ENCODE measurements around the gene SEBOX. TPM values are rescaled to one million over a fixed set of nuclear protein-coding genes. Genes with fewer than 3 reads are reported as not detected.

Gene SEBOX
- total RNA-seq, 1 experiment from 2014 or later: not detected

DNA sequence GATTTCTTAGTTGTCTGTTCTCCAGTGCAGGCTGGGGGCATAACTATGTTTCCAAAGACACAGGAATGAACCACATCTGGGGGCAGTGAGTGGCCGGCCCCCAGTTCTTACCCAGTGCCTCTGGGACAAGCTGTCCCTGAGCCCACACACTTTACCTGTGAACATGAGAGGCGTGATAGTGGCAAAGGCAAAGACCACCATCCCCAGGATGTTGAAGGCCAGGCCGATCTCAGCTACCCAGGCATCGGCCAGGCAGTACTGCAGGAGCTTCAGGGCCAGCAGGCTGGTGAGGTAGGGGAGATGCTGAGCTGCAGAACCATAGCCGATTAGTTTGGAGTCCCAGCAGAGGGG lies 39.4 kb upstream of the SEBOX start:
- no TSS peak for BruUV-seq (replicated peaks)
- Histone ChIP-seq H3K9me2 (replicated peaks; ENCODE audit: low read length) (no peaks in the 10 kb centered on the region), H2AFZ (ENCODE audit: low read length) (no peak overlapping the region), H3K9me3 (ENCODE audit: low read length) (no peaks in the 10 kb centered on the region), H4K20me1 (ENCODE audit: low read length) (no peaks in the 10 kb centered on the region), H3F3A (ENCODE audit: low read length, unreplicated experiment) (no peaks in the 10 kb centered on the region), H3K4me2 (ENCODE audit: low read length) (peak overlapping the region; percentile 99), H3K4me1 (ENCODE audit: insufficient read depth, low read length) (peaks cover 20% of the 10 kb centered on the region), H3K27me3 (ENCODE audit: low read length) (no peaks in the 10 kb centered on the region), H3K4me3 (ENCODE audit: low read length) (peak overlapping the region; percentile 88; the same call in 1 of the 2 replicates), H3K36me3 (ENCODE audit: low read depth, low read length) (no peaks in the 10 kb centered on the region), H3K79me2 (ENCODE audit: low read length) (peaks cover 22% of the 10 kb centered on the region), H3K27ac (ENCODE audit: low read length) (no peak overlapping the region), H3K9ac (ENCODE audit: low read length) (no peak overlapping the region)
- POLR2A ChIA-PET (ENCODE audit: unreplicated experiment): no interaction called here
- CTCF ChIA-PET: no interaction called here
- TF ChIP-seq, protein P1, sequence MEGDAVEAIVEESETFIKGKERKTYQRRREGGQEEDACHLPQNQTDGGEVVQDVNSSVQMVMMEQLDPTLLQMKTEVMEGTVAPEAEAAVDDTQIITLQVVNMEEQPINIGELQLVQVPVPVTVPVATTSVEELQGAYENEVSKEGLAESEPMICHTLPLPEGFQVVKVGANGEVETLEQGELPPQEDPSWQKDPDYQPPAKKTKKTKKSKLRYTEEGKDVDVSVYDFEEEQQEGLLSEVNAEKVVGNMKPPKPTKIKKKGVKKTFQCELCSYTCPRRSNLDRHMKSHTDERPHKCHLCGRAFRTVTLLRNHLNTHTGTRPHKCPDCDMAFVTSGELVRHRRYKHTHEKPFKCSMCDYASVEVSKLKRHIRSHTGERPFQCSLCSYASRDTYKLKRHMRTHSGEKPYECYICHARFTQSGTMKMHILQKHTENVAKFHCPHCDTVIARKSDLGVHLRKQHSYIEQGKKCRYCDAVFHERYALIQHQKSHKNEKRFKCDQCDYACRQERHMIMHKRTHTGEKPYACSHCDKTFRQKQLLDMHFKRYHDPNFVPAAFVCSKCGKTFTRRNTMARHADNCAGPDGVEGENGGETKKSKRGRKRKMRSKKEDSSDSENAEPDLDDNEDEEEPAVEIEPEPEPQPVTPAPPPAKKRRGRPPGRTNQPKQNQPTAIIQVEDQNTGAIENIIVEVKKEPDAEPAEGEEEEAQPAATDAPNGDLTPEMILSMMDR (conservative IDR thresholded peaks at IDR 0.05; ENCODE audit: low read depth, low read length): no peak
- TF ChIP-seq EZH2phosphoT487 (IDR thresholded peaks at IDR 0.05; ENCODE audit: borderline replicate concordance, low read length) (no peak), EZH2 (IDR thresholded peaks at IDR 0.05; ENCODE audit: low read length, unreplicated experiment) (no peak)
- intact Hi-C loops (cut with micrococcal nuclease): loop anchor here (10.0 kb wide), 1 partner anchor 140 kb away; no protein-coding TSS in a partner anchor
- no peak for DNase-seq
- ATAC-seq: no peak

DNA sequence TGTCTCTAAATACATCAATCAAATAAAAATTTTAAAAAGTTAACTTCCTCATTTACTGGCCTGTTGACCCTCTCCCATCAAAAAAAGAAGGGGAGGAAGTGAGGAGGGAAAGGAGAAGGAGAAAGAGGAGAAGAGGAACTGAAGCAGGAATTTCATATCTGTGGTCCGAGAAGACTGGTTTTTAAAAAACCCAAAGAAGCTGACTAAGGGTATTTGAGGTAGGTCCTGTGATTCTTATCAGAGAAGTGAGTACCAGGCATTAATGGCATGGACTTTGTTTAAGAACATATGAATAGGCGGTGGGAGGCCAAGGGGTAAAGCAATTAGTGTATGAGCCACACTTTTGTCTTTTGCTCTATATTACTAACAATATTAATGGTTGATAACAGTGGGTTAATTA lies 39.0 kb upstream of the SEBOX start:
- Histone ChIP-seq H2AFZ (ENCODE audit: low read length) (no peak overlapping the region), H3K9me3 (ENCODE audit: low read length) (no peaks in the 10 kb centered on the region), H3K36me3 (ENCODE audit: low read depth, low read length) (no peaks in the 10 kb centered on the region), H3K79me2 (ENCODE audit: low read length) (peaks cover 22% of the 10 kb centered on the region), H4K20me1 (ENCODE audit: low read length) (no peaks in the 10 kb centered on the region), H3K9ac (ENCODE audit: low read length) (no peak overlapping the region), H3K27ac (ENCODE audit: low read length) (no peak overlapping the region), H3K27me3 (ENCODE audit: low read length) (no peaks in the 10 kb centered on the region), H3K4me1 (ENCODE audit: insufficient read depth, low read length) (peaks cover 20% of the 10 kb centered on the region), H3K4me3 (ENCODE audit: low read length) (no peak overlapping the region), H3K4me2 (ENCODE audit: low read length) (no peak overlapping the region; the same call in 1 of the 2 replicates), H3F3A (ENCODE audit: low read length, unreplicated experiment) (no peaks in the 10 kb centered on the region), H3K9me2 (replicated peaks; ENCODE audit: low read length) (no peaks in the 10 kb centered on the region)
- POLR2A ChIA-PET (ENCODE audit: unreplicated experiment): no interaction called here
- TF ChIP-seq, protein P1 (conservative IDR thresholded peaks at IDR 0.05; ENCODE audit: low read depth, low read length): no peak
- no peak for TF ChIP-seq EZH2phosphoT487 (IDR thresholded peaks at IDR 0.05; ENCODE audit: borderline replicate concordance, low read length)
- TF ChIP-seq EZH2 (IDR thresholded peaks at IDR 0.05; ENCODE audit: low read length, unreplicated experiment): no peak
- no TSS peak for BruUV-seq (replicated peaks)
- intact Hi-C loops (cut with micrococcal nuclease): loop anchor here (10.0 kb wide), 1 partner anchor 141 kb away; no protein-coding TSS in a partner anchor
- DNase-seq (no peak), ATAC-seq (no peak)
- CTCF ChIA-PET: no interaction called here

- no peaks in the 10 kb centered on the region for H3K9me3 ChIP-seq (ENCODE audit: low read length)
- no peak overlapping the region for H3K27ac ChIP-seq (ENCODE audit: low read length)
- DNase-seq (no peak), ATAC-seq (no peak)
- H3K4me3 ChIP-seq (ENCODE audit: low read length): no peak overlapping the region
- peaks cover 20% of the 10 kb centered on the region for H3K4me1 ChIP-seq (ENCODE audit: insufficient read depth, low read length)
- no peaks in the 10 kb centered on the region for H3K27me3 ChIP-seq (ENCODE audit: low read length)
- H3K79me2 ChIP-seq (ENCODE audit: low read length): peaks cover 22% of the 10 kb centered on the region
- no peaks in the 10 kb centered on the region for H3K36me3 ChIP-seq (ENCODE audit: low read depth, low read length)
- no peak overlapping the region for H2AFZ ChIP-seq (ENCODE audit: low read length)
- ChIA-PET POLR2A (ENCODE audit: unreplicated experiment) (no interaction called here), CTCF (no interaction called here)
- no peaks in the 10 kb centered on the region for H4K20me1 ChIP-seq (ENCODE audit: low read length)
- no peaks in the 10 kb centered on the region for H3F3A ChIP-seq (ENCODE audit: low read length, unreplicated experiment)
- no peak overlapping the region for H3K4me2 ChIP-seq (ENCODE audit: low read length)
- BruUV-seq (replicated peaks): no TSS peak
- no peak overlapping the region for H3K9ac ChIP-seq (ENCODE audit: low read length)
- H3K9me2 ChIP-seq (replicated peaks; ENCODE audit: low read length): no peaks in the 10 kb centered on the region
- TF ChIP-seq, protein P1 (conservative IDR thresholded peaks at IDR 0.05; ENCODE audit: low read depth, low read length): no peak
- TF ChIP-seq EZH2phosphoT487 (IDR thresholded peaks at IDR 0.05; ENCODE audit: borderline replicate concordance, low read length) (no peak), EZH2 (IDR thresholded peaks at IDR 0.05; ENCODE audit: low read length, unreplicated experiment) (no peak)
- intact Hi-C loops (cut with micrococcal nuclease): loop anchor here (10.0 kb wide), 1 partner anchor 142 kb away; no protein-coding TSS in a partner anchor
Measured at GRCh38 chr17:28402844-28403243, 37.8 kb upstream of the SEBOX start.
